Epithelial cell of esophagus (primary cell): Measurements from ENCODE around the gene GRB10.

Experiments used
- DNase-seq: peaks from one replicate; pipeline ENCODE4 v3.0.0; 2010; ENCODE audit warnings: low read depth
- H3K4me3 ChIP-seq: 2 replicates; pipeline ENCODE4 v1.5.1; 2011; ENCODE audit warnings: mild to moderate bottlenecking, low read length, control low read depth
- CTCF ChIP-seq: IDR thresholded peaks from 2 replicates; pipeline ENCODE4 v1.5.1; 2011; ENCODE audit warnings: low read depth, mild to moderate bottlenecking, low read length, control low read depth, inconsistent platforms; ENCODE audit not compliant: insufficient read depth; ENCODE audit errors: missing control alignments

GRB10 gene

GRCh38 chr7:50605059-50605458 is 177.6 kb downstream of the GRB10 start:
- no peak overlapping the region for H3K4me3 ChIP-seq
- DNase-seq = no peak
- TF ChIP-seq CTCF = no peak

- H3K4me3 ChIP-seq = no peak overlapping the region
- DNase-seq = no peak
- TF ChIP-seq CTCF = no peak
These were observed 179.4 kb downstream of the GRB10 start for GRCh38 chr7:50603287-50603686.

GRCh38 chr7:50599385-50599784 is 183.3 kb downstream of the GRB10 start:
- no peak overlapping the region for H3K4me3 ChIP-seq
- no peak for DNase-seq
- no peak for TF ChIP-seq CTCF

GRCh38 chr7:50598460-50599343 is 184.0 kb downstream of the GRB10 start:
- no peak for TF ChIP-seq CTCF
- DNase-seq = no peak
- no peak overlapping the region for H3K4me3 ChIP-seq

GRCh38 chr7:50596484-50596883 is 186.2 kb downstream of the GRB10 start:
- no peak for DNase-seq
- TF ChIP-seq CTCF = no peak
- no peak overlapping the region for H3K4me3 ChIP-seq

GRCh38 chr7:50595491-50596102 is 187.1 kb downstream of the GRB10 start:
- peak; percentile 35 for DNase-seq
- peak; percentile 55 for TF ChIP-seq CTCF
- no peak overlapping the region for H3K4me3 ChIP-seq
